Prostate gland (tissue), 2 donors: ENCODE results near the gene SAMHD1.

Experiments used
- CTCF ChIP-seq, 4 experiments: fragments of 200-600 bp in 2 of 4; fragments of 450-650 bp in 2 of 4; sonication (generic) in 2 of 4; IDR thresholded peaks; 1 replicate in 3 of 4; 2 replicates in 1 of 4; pipeline ENCODE4 v1.5.1; 2016 to 2019; ENCODE audit warnings: antibody characterized with exemption in 4 of 4, mild to moderate bottlenecking in 2 of 4, moderate library complexity in 2 of 4
- POLR2A ChIP-seq: fragments of 450-650 bp; IDR thresholded peaks from one replicate; pipeline ENCODE4 v1.6.1; 2016; ENCODE audit warnings: antibody characterized with exemption, mild to moderate bottlenecking
- POLR2AphosphoS5 ChIP-seq: sonication (generic); formaldehyde crosslinking; IDR thresholded peaks from one replicate; pipeline ENCODE4 v1.6.1; 2017; ENCODE audit warnings: antibody characterized with exemption

GRCh38 chr20:36862857-36863668, 88.4 kb downstream of the SAMHD1 start:
- peak; percentile 30 for TF ChIP-seq POLR2A
- TF ChIP-seq CTCF (IDR thresholded peaks at IDR 0.05): no peak
- no peak for TF ChIP-seq POLR2AphosphoS5
